ENCODE data around the gene GMDS. TPM values are rescaled to one million over a fixed set of nuclear protein-coding genes. Genes with fewer than 3 reads are reported as not detected.

Gene GMDS
- total and polyA plus RNA-seq, 2 of the 13 experiments (the other 11 are each of a cell fraction or from before 2014, with no cell fraction given), result 64.4 to 112 TPM

DNA sequence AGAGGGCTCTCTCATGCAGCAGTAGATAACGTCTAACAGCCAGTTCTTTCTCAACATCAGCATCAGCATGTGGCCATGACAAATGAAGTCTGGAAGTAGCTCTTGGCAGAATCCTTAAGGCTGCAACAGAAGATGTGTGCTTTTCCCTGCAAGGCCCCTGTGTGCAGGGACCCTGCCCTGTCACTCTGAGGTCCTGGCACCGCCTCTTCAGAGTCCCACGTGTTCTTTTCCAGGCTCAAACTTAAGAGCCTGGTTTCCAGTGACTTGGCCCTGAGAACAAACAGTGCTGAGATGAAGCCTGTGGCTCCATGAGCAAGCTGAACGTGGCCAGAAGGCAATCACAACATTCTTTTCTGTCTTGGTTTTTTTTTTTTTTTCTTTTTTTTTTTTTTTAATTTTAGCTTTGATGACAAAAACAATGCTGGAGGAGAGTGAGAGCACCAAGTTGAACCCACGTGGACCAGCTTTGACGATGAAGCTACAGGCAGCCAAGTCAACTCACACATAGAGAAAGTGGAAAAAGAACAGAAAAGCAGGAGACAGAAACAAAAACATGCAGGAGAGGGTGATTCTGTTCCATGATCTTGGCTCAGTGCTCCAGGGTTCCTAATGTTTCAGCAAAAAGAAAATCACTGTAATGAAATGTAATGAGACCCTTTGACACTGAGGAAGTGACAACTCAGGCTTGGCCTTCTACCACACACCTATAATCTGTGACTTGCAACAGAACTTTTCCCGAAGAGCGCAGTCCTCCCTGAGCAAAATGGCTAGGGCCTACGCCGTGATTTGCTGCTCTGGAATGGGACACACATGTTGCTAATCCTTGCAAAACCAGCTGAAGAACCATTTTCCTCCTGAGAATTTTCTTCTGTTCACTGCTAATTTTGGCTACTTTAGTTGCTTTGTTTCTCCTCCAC is 549.6 kb downstream of the GMDS start:
- Histone ChIP-seq H2AFZ (ENCODE audit: low read length) (no peak overlapping the region), H3K79me2 (ENCODE audit: insufficient read depth, low read length) (no peaks in the 10 kb centered on the region), H3K9ac (ENCODE audit: insufficient read depth, low read depth, low read length) (no peak overlapping the region), H3K9me3 (ENCODE audit: low read length) (no peaks in the 10 kb centered on the region), H3K4me3 (replicated peaks in 1 of 3; ENCODE audit: insufficient read depth in 1 of 3, low read depth in 2 of 3, low read length in 3 of 3) (no peak overlapping the region), H3K4me1 (ENCODE audit: insufficient read depth, low read length) (no peaks in the 10 kb centered on the region), H3K36me3 (replicated peaks in 1 of 2; ENCODE audit: control insufficient read depth in 1 of 2, insufficient read depth in 2 of 2, low read length in 2 of 2) (peaks cover 1 to 30% of the 10 kb centered on the region in 2 experiments), H3K4me2 (ENCODE audit: low read depth, low read length) (no peak overlapping the region), H3K27ac (ENCODE audit: extremely low read length, insufficient read depth, low read length) (no peak overlapping the region), H3K27me3 (ENCODE audit: control insufficient read depth in 1 of 2, insufficient read depth in 2 of 2, low read length in 2 of 2) (no peaks in the 10 kb centered on the region), H4K20me1 (ENCODE audit: insufficient read depth, low read length) (no peaks in the 10 kb centered on the region)
- in situ Hi-C loops (cut with HindIII; ENCODE audit: extremely low pct_ligation_motif_present, low pct_unique_long_range_greater_than_20kb) (no loop called here), intact Hi-C loops (cut with micrococcal nuclease; ENCODE audit: unreplicated experiment) (no loop called here)
- no peak for FAIRE-seq
- CTCF ChIA-PET (ENCODE audit: low intra/inter-chr PET ratio, low total read pairs), result no interaction called here
- ATAC-seq, result no peak
- no peak for DNase-seq (ENCODE audit: low spot score)
- no TSS peak for BruUV-seq (replicated peaks)
- 96% methylated on average over 10 of the region's 10 CpGs for WGBS (ENCODE audit: low lambda C conversion rate)
- POLR2A ChIA-PET, result no interaction called here
- TF ChIP-seq CREM (IDR thresholded peaks at IDR 0.05), result no peak
- TF ChIP-seq CREM (CRISPR knock-in tag; IDR thresholded peaks at IDR 0.05), result no peak
- TF ChIP-seq NCOA1 (CRISPR knock-in tag; IDR thresholded peaks at IDR 0.05), result no peak
- TF ChIP-seq, protein P1, sequence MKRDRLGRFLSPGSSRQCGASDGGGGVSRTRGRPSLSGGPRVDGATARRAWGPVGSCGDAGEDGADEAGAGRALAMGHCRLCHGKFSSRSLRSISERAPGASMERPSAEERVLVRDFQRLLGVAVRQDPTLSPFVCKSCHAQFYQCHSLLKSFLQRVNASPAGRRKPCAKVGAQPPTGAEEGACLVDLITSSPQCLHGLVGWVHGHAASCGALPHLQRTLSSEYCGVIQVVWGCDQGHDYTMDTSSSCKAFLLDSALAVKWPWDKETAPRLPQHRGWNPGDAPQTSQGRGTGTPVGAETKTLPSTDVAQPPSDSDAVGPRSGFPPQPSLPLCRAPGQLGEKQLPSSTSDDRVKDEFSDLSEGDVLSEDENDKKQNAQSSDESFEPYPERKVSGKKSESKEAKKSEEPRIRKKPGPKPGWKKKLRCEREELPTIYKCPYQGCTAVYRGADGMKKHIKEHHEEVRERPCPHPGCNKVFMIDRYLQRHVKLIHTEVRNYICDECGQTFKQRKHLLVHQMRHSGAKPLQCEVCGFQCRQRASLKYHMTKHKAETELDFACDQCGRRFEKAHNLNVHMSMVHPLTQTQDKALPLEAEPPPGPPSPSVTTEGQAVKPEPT (CRISPR knock-in tag; IDR thresholded peaks at IDR 0.05; ENCODE audit: low read depth), result no peak
- TF ChIP-seq, protein P2, sequence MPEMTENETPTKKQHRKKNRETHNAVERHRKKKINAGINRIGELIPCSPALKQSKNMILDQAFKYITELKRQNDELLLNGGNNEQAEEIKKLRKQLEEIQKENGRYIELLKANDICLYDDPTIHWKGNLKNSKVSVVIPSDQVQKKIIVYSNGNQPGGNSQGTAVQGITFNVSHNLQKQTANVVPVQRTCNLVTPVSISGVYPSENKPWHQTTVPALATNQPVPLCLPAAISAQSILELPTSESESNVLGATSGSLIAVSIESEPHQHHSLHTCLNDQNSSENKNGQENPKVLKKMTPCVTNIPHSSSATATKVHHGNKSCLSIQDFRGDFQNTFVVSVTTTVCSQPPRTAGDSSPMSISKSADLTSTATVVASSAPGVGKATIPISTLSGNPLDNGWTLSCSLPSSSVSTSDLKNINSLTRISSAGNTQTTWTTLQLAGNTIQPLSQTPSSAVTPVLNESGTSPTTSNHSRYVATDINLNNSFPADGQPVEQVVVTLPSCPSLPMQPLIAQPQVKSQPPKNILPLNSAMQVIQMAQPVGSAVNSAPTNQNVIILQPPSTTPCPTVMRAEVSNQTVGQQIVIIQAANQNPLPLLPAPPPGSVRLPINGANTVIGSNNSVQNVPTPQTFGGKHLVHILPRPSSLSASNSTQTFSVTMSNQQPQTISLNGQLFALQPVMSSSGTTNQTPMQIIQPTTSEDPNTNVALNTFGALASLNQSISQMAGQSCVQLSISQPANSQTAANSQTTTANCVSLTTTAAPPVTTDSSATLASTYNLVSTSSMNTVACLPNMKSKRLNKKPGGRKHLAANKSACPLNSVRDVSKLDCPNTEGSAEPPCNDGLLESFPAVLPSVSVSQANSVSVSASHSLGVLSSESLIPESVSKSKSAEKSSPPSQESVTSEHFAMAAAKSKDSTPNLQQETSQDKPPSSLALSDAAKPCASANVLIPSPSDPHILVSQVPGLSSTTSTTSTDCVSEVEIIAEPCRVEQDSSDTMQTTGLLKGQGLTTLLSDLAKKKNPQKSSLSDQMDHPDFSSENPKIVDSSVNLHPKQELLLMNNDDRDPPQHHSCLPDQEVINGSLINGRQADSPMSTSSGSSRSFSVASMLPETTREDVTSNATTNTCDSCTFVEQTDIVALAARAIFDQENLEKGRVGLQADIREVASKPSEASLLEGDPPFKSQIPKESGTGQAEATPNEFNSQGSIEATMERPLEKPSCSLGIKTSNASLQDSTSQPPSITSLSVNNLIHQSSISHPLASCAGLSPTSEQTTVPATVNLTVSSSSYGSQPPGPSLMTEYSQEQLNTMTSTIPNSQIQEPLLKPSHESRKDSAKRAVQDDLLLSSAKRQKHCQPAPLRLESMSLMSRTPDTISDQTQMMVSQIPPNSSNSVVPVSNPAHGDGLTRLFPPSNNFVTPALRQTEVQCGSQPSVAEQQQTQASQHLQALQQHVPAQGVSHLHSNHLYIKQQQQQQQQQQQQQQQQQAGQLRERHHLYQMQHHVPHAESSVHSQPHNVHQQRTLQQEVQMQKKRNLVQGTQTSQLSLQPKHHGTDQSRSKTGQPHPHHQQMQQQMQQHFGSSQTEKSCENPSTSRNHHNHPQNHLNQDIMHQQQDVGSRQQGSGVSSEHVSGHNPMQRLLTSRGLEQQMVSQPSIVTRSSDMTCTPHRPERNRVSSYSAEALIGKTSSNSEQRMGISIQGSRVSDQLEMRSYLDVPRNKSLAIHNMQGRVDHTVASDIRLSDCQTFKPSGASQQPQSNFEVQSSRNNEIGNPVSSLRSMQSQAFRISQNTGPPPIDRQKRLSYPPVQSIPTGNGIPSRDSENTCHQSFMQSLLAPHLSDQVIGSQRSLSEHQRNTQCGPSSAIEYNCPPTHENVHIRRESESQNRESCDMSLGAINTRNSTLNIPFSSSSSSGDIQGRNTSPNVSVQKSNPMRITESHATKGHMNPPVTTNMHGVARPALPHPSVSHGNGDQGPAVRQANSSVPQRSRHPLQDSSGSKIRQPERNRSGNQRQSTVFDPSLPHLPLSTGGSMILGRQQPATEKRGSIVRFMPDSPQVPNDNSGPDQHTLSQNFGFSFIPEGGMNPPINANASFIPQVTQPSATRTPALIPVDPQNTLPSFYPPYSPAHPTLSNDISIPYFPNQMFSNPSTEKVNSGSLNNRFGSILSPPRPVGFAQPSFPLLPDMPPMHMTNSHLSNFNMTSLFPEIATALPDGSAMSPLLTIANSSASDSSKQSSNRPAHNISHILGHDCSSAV (CRISPR knock-in tag; IDR thresholded peaks at IDR 0.05; ENCODE audit: borderline replicate concordance), result no peak
- TF ChIP-seq ZNF724P (CRISPR knock-in tag; IDR thresholded peaks at IDR 0.05; ENCODE audit: borderline replicate concordance), result no peak
- TF ChIP-seq ZNF570 (CRISPR knock-in tag; IDR thresholded peaks at IDR 0.05; ENCODE audit: borderline replicate concordance), result no peak
- TF ChIP-seq ZNF616 (CRISPR knock-in tag; IDR thresholded peaks at IDR 0.05; ENCODE audit: low read depth), result no peak
- TF ChIP-seq, protein P3, sequence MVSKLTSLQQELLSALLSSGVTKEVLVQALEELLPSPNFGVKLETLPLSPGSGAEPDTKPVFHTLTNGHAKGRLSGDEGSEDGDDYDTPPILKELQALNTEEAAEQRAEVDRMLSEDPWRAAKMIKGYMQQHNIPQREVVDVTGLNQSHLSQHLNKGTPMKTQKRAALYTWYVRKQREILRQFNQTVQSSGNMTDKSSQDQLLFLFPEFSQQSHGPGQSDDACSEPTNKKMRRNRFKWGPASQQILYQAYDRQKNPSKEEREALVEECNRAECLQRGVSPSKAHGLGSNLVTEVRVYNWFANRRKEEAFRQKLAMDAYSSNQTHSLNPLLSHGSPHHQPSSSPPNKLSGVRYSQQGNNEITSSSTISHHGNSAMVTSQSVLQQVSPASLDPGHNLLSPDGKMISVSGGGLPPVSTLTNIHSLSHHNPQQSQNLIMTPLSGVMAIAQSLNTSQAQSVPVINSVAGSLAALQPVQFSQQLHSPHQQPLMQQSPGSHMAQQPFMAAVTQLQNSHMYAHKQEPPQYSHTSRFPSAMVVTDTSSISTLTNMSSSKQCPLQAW (CRISPR knock-in tag; IDR thresholded peaks at IDR 0.05), result no peak
